Kidney (tissue), 14 donors: ENCODE data around the gene MCM3AP. TPM values are rescaled to one million over a fixed set of nuclear protein-coding genes. Genes with fewer than 3 reads are reported as not detected.

ENCODE experiments used
- DNase-seq, 5 donors: peaks; one replicate each; pipeline ENCODE4 v3.0.0-alpha.2; 2013 to 2020
- FAIRE-seq: peaks from 2 replicates; lab custom pipeline; 2012; peaks lifted over from hg19 to GRCh38; lab: Jason Lieb, UNC
- H3K27ac ChIP-seq, 2 donors: one replicate each; pipeline ENCODE4 v1.7.0; 2013; ENCODE audit warnings: low read depth in 2 of 2, low read length in 2 of 2, inconsistent platforms in 1 of 2
- H3K27me3 ChIP-seq: one replicate; pipeline ENCODE4 v1.7.1; 2013; ENCODE audit warnings: low read length, inconsistent platforms; ENCODE audit not compliant: control insufficient read depth, insufficient read depth
- H3K36me3 ChIP-seq, 3 donors: one replicate each; pipeline versions ENCODE4 v1.7.0 to v1.7.1; 2013; ENCODE audit warnings: low read length in 3 of 3, control low read depth in 1 of 3, inconsistent platforms in 1 of 3; ENCODE audit not compliant: insufficient read depth in 3 of 3, control insufficient read depth in 2 of 3
- H3K4me1 ChIP-seq, 3 donors: one replicate each; pipeline versions ENCODE4 v1.7.0 to v1.7.1; 2013; ENCODE audit warnings: low read length in 3 of 3, inconsistent platforms in 1 of 3, low read depth in 1 of 3; ENCODE audit not compliant: control insufficient read depth in 2 of 3, insufficient read depth in 2 of 3
- H3K4me3 ChIP-seq, 3 donors: one replicate each; pipeline versions ENCODE4 v1.7.0 to v1.8.1; 2013; ENCODE audit warnings: low read length in 3 of 3, control low read depth in 1 of 3, inconsistent platforms in 1 of 3
- H3K9ac ChIP-seq, 3 donors: one replicate each; pipeline versions ENCODE4 v1.7.0 to v1.7.1; 2013; ENCODE audit warnings: low read length in 3 of 3, control low read depth in 1 of 3, inconsistent platforms in 1 of 3
- H3K9me3 ChIP-seq, 3 donors: one replicate each; pipeline versions ENCODE4 v1.7.0 to v1.7.1; 2013; ENCODE audit warnings: low read length in 3 of 3, control low read depth in 1 of 3, inconsistent platforms in 1 of 3; ENCODE audit not compliant: control insufficient read depth in 2 of 3, insufficient read depth in 1 of 3
- intact Hi-C: fragments of 100-400 bp; cut with DNase I; formaldehyde crosslinking; loops from one replicate; pipeline ENCODE4 v1.11.1; 2022
- polyA plus RNA-seq: library from polyadenylated mRNA; stranded (reverse); fragments of 350-450 nt; fragmentation: Illumina TruSeq; extraction: RNeasy Lipid Tissue Mini Kit (QIAGEN cat#74804); gene quantifications from one replicate; pipeline ENCODE4 v1.2.3, GENCODE V29; 2014; ENCODE audit warnings: low read depth, low replicate concordance; ENCODE audit not compliant: insufficient read depth
- total RNA-seq: library from RNA; stranded (reverse); fragmentation: NEBNext Ultra II Directional; extraction: Animal tissue kit (Norgen Biotek cat#: 25700); gene quantifications from one replicate; pipeline ENCODE4 v1.2.1, GENCODE V29; 2021
- TF ChIP-seq, protein P1 (sequence below): IDR thresholded peaks from 3 replicates; pipeline ENCODE4 v1.5.1; 2012; ENCODE audit warnings: mild to moderate bottlenecking, moderate library complexity, borderline replicate concordance; ENCODE audit not compliant: insufficient read depth; ENCODE audit errors: extremely low read depth
- donor health status: control.
- donor health status: control.
- donor health status: control.
- donor health status: control.
- donor health status: control.
- donor health status: DM: yes; HTN: yes; CAD: no.
- donor health status: Normal renal cell carcinoma (clear cell type).

MCM3AP gene
- total and polyA plus RNA-seq, 2 donors from 2014 or later: 29.0 to 101 TPM

GRCh38 chr21:46199436-46200373, 85.7 kb downstream of the MCM3AP start:
- intact Hi-C loops: no loop called here
- FAIRE-seq (no peak), DNase-seq (peak in 2 of 5 donors; percentile 2 to 16)
- Histone ChIP-seq H3K36me3 (peaks cover 5 to 23% (median 14%) of the 10 kb centered on the region in 3 donors), H3K9me3 (no peaks in the 10 kb centered on the region), H3K4me1 (no peaks in the 10 kb centered on the region), H3K27me3 (no peaks in the 10 kb centered on the region), H3K9ac (no peak overlapping the region), H3K4me3 (no peak overlapping the region), H3K27ac (no peak overlapping the region)
- TF ChIP-seq, protein P1, sequence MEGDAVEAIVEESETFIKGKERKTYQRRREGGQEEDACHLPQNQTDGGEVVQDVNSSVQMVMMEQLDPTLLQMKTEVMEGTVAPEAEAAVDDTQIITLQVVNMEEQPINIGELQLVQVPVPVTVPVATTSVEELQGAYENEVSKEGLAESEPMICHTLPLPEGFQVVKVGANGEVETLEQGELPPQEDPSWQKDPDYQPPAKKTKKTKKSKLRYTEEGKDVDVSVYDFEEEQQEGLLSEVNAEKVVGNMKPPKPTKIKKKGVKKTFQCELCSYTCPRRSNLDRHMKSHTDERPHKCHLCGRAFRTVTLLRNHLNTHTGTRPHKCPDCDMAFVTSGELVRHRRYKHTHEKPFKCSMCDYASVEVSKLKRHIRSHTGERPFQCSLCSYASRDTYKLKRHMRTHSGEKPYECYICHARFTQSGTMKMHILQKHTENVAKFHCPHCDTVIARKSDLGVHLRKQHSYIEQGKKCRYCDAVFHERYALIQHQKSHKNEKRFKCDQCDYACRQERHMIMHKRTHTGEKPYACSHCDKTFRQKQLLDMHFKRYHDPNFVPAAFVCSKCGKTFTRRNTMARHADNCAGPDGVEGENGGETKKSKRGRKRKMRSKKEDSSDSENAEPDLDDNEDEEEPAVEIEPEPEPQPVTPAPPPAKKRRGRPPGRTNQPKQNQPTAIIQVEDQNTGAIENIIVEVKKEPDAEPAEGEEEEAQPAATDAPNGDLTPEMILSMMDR: no peak

DNA sequence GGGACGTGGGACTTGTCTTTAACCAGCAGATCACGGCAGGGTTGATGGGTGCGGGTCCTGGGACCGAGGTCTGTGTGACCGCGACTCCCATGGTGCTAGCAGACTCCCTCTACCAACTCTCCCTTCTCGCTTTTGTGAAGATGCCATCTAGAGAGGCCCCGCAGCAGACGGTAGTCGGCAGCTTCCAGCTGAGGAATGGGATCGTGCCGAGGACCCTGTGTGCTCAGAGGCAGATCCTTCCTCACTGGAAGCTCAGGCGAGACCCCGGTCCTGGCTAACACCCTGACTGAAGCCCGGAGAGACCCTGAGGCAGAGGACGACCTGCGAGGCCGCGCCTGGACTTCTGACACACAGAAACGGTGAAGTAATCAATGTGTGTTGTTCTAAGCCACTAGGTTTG, 88.7 kb downstream of the MCM3AP start:
- H3K27me3 ChIP-seq: no peaks in the 10 kb centered on the region
- no peaks in the 10 kb centered on the region for H3K9me3 ChIP-seq
- peaks cover 12 to 37% (median 31%) of the 10 kb centered on the region in 3 donors for H3K36me3 ChIP-seq
- TF ChIP-seq, protein P1: no peak
- no peak overlapping the region for H3K9ac ChIP-seq
- FAIRE-seq (no peak), DNase-seq (peak in 2 of 5 donors; percentile 13 to 48)
- H3K4me3 ChIP-seq: no peak overlapping the region
- no peak overlapping the region for H3K27ac ChIP-seq
- no peaks in the 10 kb centered on the region for H3K4me1 ChIP-seq
- intact Hi-C loops: no loop called here

GRCh38 chr21:46195595-46196195, 89.7 kb downstream of the MCM3AP start:
- Histone ChIP-seq H3K4me1 (no peaks in the 10 kb centered on the region), H3K36me3 (peaks cover 12 to 37% (median 32%) of the 10 kb centered on the region in 3 donors), H3K27ac (no peak overlapping the region), H3K9ac (no peak overlapping the region), H3K4me3 (no peak overlapping the region), H3K27me3 (no peaks in the 10 kb centered on the region), H3K9me3 (no peaks in the 10 kb centered on the region)
- intact Hi-C loops: no loop called here
- FAIRE-seq: no peak
- no peak for DNase-seq
- TF ChIP-seq, protein P1: no peak
